Urinary bladder (tissue), 4 donors: ENCODE results near the gene IFI6. TPM values are rescaled to one million over a fixed set of nuclear protein-coding genes. Genes with fewer than 3 reads are reported as not detected.
"Not testable (repeated sequence)": the region's sequence is repeated elsewhere in the genome, so short reads cannot be mapped to it uniquely, and the experiment has no call there.

Experiments used
- DNase-seq: peaks from one replicate; pipeline ENCODE4 v3.0.0-alpha.2; 2015; ENCODE audit errors: extremely low spot score
- H3K27ac ChIP-seq: one replicate; pipeline ENCODE4 v1.5.1; 2013; ENCODE audit warnings: low read depth, mild to moderate bottlenecking, moderate library complexity
- H3K36me3 ChIP-seq: one replicate; pipeline ENCODE4 v1.6.1; 2013; ENCODE audit warnings: mild to moderate bottlenecking, moderate library complexity; ENCODE audit not compliant: insufficient read depth
- H3K4me1 ChIP-seq: one replicate; pipeline ENCODE4 v1.6.1; 2013; ENCODE audit warnings: mild to moderate bottlenecking, moderate library complexity; ENCODE audit not compliant: insufficient read depth
- H3K4me3 ChIP-seq: one replicate; pipeline ENCODE4 v1.5.1; 2013; ENCODE audit warnings: low read depth, low read length
- WGBS: extraction: QIAGEN DNeasy Blood & Tissue Kit; methylation state at CpG from one replicate; pipeline ENCODE4 v1.1.7; 2013; 5-methylcytosine and 5-hydroxymethylcytosine counted together
- polyA plus RNA-seq: library from polyadenylated mRNA; stranded (reverse); fragments of 200-250 nt; gene quantifications from one replicate; pipeline ENCODE4 v1.2.3, GENCODE V29; 2013
- total RNA-seq: library from RNA; depleted of rRNA; stranded (reverse); fragments of >200 nt; gene quantifications from one replicate; pipeline ENCODE4 v1.2.3, GENCODE V29; 2014
- donor health status: healthy with polysubstance abuse.
- donor health status: healthy.

Gene IFI6
- total RNA-seq, result 40.2 TPM
- 217 TPM for polyA plus RNA-seq

- H3K27ac ChIP-seq, result peak within 1 kb of the TSS; percentile 91
- H3K4me1 ChIP-seq, result no peaks in the 10 kb centered on the region
- H3K4me3 ChIP-seq, result peak within 1 kb of the TSS; percentile 51
- no peaks in the 10 kb centered on the region for H3K36me3 ChIP-seq
- WGBS, result 0% methylated on average over 10 of the region's 10 CpGs
- DNase-seq, result peak; percentile 93
Observed at GRCh38 chr1:27671964-27672749, at the start of gene IFI6. Gene IFI6 (minus strand): TSS chr1:27672192. CDS start chr1:27669314, 2,878 bp downstream.

- 60% methylated on average over 5 of the region's 5 CpGs for WGBS
- DNase-seq, result no peak
- Histone ChIP-seq H3K4me1 (no peaks in the 10 kb centered on the region), H3K4me3 (no peak overlapping the region), H3K36me3 (no peaks in the 10 kb centered on the region), H3K27ac (no peak overlapping the region)
Observed at GRCh38 chr1:27719286-27720251, 47.6 kb upstream of the IFI6 start.

DNA sequence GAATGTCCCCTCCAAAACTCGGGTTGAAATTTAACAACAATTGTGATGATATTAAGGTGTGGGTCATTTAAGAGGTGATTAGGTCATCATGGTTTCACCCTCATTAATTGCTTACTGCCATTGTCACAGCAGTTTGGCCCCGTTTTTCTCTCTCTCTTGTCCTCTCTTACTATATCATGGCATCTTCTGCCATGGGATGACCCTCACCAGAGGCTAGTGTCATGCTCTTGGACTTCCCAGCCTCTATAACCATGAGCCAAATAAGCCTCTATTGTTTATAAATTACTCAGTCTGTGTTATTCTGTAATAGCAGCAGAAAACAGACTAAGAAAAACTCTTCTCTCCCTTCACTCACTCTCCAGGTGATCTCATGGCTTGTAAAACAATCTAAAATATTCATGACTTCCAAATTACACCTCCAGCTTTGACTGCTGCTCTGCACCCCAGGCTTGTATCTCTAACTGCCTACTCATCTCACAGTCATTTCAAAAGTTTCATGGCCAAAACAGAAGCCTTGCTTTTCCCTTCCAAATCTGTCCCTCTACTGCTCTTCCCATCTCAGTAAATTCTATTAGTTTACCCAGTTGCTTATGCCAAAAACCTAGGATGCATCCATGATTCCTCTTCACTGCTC, 44.4 kb upstream of the IFI6 start:
- 68% methylated on average over 2 of the region's 2 CpGs for WGBS
- no peak for DNase-seq
- no peaks in the 10 kb centered on the region for H3K4me1 ChIP-seq
- H3K4me3 ChIP-seq, result no peak overlapping the region
- no peak overlapping the region for H3K27ac ChIP-seq
- H3K36me3 ChIP-seq, result no peaks in the 10 kb centered on the region

DNA sequence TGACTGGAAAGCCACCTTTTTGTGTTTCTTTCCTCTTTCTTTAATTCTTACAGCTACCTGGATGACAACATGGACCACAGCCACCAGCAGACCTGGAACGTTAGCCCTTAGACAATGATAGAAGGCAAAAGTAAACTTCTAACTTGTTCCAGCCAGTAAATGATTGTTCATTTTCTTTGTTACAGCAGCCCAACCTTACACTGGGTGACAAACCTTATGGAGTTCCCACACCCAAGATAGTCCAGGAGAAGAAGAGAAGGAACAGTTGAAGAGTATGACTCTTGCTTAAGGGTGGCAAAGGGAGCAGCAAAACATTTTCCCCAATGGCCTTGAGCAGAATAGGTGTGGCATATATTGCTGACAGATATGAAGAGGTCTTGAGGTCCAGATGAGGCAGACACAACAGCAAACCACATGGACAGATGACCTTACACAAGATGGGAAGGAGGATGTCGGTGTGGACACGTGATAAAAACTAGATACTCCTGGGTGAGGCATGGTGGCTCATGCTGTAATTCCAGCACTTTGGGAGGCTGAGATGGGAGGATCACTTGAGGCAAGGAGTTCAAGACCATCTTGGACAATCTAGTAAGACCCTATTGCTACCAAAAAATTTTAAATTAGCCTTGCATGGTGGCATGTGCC, 42.0 kb upstream of the IFI6 start:
- no peak for DNase-seq
- 76% methylated on average over 3 of the region's 3 CpGs for WGBS
- H3K4me3 ChIP-seq, result no peak overlapping the region
- no peaks in the 10 kb centered on the region for H3K4me1 ChIP-seq
- no peak overlapping the region for H3K27ac ChIP-seq
- no peaks in the 10 kb centered on the region for H3K36me3 ChIP-seq

GRCh38 chr1:27713139-27713725, 41.2 kb upstream of the IFI6 start:
- Histone ChIP-seq H3K4me3 (no peak overlapping the region), H3K27ac (no peak overlapping the region), H3K36me3 (no peaks in the 10 kb centered on the region), H3K4me1 (no peaks in the 10 kb centered on the region)
- DNase-seq, result no peak
- WGBS, result 50% methylated on average over 3 of the region's 3 CpGs

DNA sequence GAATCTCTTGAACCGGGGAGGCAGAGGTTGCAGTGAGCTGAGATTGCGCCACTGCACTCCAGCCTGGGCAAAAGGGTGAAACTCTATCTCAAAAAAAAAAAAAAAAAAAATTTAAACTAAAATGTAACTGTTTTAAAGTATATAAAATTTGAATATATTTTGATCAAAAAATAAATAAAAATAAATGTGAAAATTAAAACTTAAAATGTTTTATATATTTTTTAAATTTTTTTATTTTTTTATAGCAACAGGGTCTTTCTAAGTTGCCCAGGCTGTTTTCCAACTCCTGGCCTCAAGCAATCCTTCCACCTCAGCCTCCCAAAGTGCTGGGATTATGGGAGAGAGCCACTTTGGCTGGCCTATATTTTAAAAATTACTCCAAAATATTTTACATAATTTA, 38.6 kb upstream of the IFI6 start:
- Histone ChIP-seq H3K4me1 (no peaks in the 10 kb centered on the region), H3K36me3 (no peaks in the 10 kb centered on the region), H3K4me3 (no peak overlapping the region), H3K27ac (no peak overlapping the region)
- 97% methylated on average over 2 of the region's 2 CpGs for WGBS
- DNase-seq, result no peak

- Histone ChIP-seq H3K36me3 (no peaks in the 10 kb centered on the region), H3K4me3 (no peak overlapping the region), H3K4me1 (no peaks in the 10 kb centered on the region), H3K27ac (no peak overlapping the region)
- no peak for DNase-seq
- 65% methylated on average over 2 of the region's 2 CpGs for WGBS
Observed at GRCh38 chr1:27705545-27705944, 33.6 kb upstream of the IFI6 start.

DNA sequence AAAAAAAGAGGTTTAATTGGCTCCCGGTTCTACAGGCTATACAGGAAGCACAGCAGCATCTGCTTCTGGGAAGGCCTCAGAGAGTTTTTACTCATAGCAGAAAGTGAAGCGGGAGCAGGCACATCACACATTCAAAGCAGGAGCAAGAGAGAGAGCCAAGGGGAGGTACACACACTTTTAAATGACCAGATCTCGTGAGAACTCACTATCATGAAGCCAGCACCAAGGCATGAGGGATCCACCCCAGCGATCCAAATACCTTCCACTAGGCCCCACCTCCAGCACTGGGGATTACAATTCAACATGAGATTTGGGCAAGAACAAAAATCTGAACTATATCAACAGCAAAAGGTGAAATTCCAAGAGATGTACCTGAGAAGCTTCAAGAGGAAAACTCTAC, 33.0 kb upstream of the IFI6 start:
- WGBS, result 78% methylated on average over 4 of the region's 4 CpGs
- no peaks in the 10 kb centered on the region for H3K36me3 ChIP-seq
- H3K27ac ChIP-seq, result no peak overlapping the region
- no peak overlapping the region for H3K4me3 ChIP-seq
- no peak for DNase-seq
- no peaks in the 10 kb centered on the region for H3K4me1 ChIP-seq

DNA sequence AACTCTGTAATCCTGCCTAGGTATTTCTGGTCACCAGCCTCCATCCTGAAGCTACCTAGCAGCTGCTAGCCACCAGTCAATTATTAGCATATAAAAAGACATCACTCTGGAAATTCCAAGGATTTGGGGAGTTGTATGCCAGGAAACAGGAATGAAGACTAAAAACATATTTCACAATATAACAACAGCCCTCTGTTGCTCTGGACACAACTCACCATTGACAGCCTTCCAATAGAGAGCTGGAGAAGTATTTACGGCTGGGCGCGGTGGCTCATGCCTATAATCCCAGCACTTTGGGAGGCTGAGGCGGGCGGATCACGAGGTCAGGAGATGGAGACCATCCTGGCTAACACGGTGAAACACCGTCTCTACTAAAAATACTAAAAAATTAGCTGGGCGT, 24.8 kb upstream of the IFI6 start:
- H3K36me3 ChIP-seq, DNase-seq, H3K27ac ChIP-seq, H3K4me3 ChIP-seq, H3K4me1 ChIP-seq: not testable (repeated sequence)
- WGBS, result 77% methylated on average over 9 of the region's 9 CpGs

GRCh38 chr1:27690183-27690582, 18.2 kb upstream of the IFI6 start:
- Histone ChIP-seq H3K4me1 (no peaks in the 10 kb centered on the region), H3K27ac (no peak overlapping the region), H3K4me3 (no peak overlapping the region), H3K36me3 (no peaks in the 10 kb centered on the region)
- DNase-seq, result no peak
- WGBS, result 55% methylated on average over 2 of the region's 2 CpGs

GRCh38 chr1:27689423-27690173, 17.6 kb upstream of the IFI6 start:
- DNase-seq, result no peak
- H3K27ac ChIP-seq, result no peak overlapping the region
- no peak overlapping the region for H3K4me3 ChIP-seq
- H3K4me1 ChIP-seq, result no peaks in the 10 kb centered on the region
- 51% methylated on average over 4 of the region's 4 CpGs for WGBS
- no peaks in the 10 kb centered on the region for H3K36me3 ChIP-seq

DNA sequence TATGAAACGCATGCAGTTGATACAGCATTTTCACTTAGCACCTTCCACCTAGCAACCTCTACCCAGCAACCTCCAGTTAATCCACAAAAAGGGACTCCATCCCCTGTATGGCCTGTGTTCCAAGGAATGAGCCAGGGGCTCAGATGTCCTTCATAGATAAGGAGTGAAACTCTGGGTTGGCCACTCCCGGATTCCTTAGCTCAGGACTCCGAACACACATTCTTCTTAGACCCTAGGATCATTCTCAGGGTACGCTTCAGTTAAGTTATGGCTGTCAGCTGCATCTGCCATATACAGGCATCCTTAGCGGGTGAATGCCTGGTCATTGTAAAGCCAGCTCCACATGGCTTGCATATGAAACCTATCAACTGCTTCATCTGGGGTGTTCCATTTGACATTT, 15.9 kb upstream of the IFI6 start:
- H3K4me1 ChIP-seq, result no peaks in the 10 kb centered on the region
- DNase-seq, result no peak
- H3K4me3 ChIP-seq, result no peak overlapping the region
- WGBS, result 78% methylated on average over 5 of the region's 5 CpGs
- no peak overlapping the region for H3K27ac ChIP-seq
- H3K36me3 ChIP-seq, result no peaks in the 10 kb centered on the region
